Mesodermal cell (in vitro differentiated cells): Measurements from ENCODE around the gene TRMT112.

Experiments used
- H3K27ac ChIP-seq: 2 replicates; pipeline ENCODE4 v1.7.0; 2013; ENCODE audit warnings: mild to moderate bottlenecking, low read depth, low read length, moderate library complexity; ENCODE audit not compliant: severe bottlenecking
- H3K36me3 ChIP-seq: 2 replicates; pipeline ENCODE4 v1.7.1; 2013; ENCODE audit warnings: mild to moderate bottlenecking, low read length, moderate library complexity; ENCODE audit not compliant: control insufficient read depth, insufficient read depth
- H3K4me1 ChIP-seq: one replicate; pipeline ENCODE4 v1.7.1; 2013; ENCODE audit warnings: mild to moderate bottlenecking, low read length; ENCODE audit not compliant: insufficient read depth, control insufficient read depth, poor library complexity, severe bottlenecking
- H3K4me3 ChIP-seq: 2 replicates; pipeline ENCODE4 v1.7.0; 2013; ENCODE audit warnings: low read length, control low read depth, mild to moderate bottlenecking; ENCODE audit not compliant: insufficient read depth, poor library complexity, severe bottlenecking; ENCODE audit errors: extremely low read depth
- H3K9me3 ChIP-seq: 2 replicates; pipeline ENCODE4 v1.7.1; 2013; ENCODE audit warnings: mild to moderate bottlenecking, low read length, moderate library complexity; ENCODE audit not compliant: control insufficient read depth
- WGBS, 2 experiments: methylation state at CpG; one replicate each; pipeline ENCODE4 v1.1.5; 2013; ENCODE audit warnings: missing lambda C conversion rate in 2 of 2; ENCODE audit not compliant: insufficient coverage in 2 of 2; 5-methylcytosine and 5-hydroxymethylcytosine counted together

The TRMT112 gene

GRCh38 chr11:64276653-64277431 lies 40.5 kb downstream of the TRMT112 start:
- WGBS, 2 experiments, result 86 to 89% methylated on average over 13 to 16 of the region's 17 CpGs
- peaks cover 5% of the 10 kb centered on the region for H3K4me1 ChIP-seq
- no peak overlapping the region for H3K4me3 ChIP-seq
- no peak overlapping the region for H3K27ac ChIP-seq
- no peaks in the 10 kb centered on the region for H3K9me3 ChIP-seq
- H3K36me3 ChIP-seq, result peaks cover 30% of the 10 kb centered on the region

GRCh38 chr11:64275841-64276240 lies 41.5 kb downstream of the TRMT112 start:
- Histone ChIP-seq H3K9me3 (no peaks in the 10 kb centered on the region), H3K4me3 (no peak overlapping the region), H3K27ac (no peak overlapping the region), H3K36me3 (peaks cover 30% of the 10 kb centered on the region), H3K4me1 (peaks cover 7% of the 10 kb centered on the region)
- 100% methylated on average over 1 of the region's 2 CpGs; no CpG with 5 or more reads in 1 of the 2 experiments for WGBS, 2 experiments

DNA sequence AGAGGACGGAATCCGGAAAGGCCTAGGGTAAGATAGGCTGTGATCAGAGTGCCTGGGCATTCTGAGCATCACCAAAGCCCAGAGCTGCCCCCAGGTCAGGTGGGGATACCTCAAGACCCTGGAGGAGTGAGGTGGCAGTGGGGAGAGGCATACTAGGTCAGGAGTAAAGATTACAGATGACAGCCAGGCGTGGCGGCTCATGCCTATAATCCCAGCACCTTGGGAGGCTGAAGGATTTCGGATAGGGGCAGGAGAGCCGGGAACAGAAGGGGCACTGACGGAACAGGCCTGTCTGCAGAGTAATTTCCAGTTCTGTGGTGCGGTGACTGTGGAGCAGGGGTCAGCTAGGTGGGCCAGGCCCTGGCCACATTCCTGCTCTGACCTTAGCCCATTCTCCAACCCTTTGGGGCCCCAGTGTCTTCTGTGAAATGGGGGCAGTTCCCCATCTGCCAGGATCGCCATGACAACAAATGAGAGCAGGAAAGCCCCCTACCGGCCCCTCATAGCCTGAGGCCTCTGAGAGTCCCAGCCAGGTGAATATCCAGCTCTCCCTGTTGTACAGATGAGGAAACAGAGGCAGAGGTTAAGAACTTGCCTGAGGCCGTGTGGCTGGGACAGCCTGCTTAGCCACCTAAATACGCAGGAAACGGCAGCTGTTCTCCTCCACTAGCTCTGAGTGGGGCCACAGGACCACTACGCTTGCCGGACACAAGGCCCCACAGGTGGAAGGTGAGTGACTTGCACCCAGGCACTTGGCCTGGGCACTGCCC lies 42.1 kb downstream of the TRMT112 start:
- WGBS, 2 experiments, result 90 to 96% methylated on average over 13 to 15 of the region's 15 CpGs

DNA sequence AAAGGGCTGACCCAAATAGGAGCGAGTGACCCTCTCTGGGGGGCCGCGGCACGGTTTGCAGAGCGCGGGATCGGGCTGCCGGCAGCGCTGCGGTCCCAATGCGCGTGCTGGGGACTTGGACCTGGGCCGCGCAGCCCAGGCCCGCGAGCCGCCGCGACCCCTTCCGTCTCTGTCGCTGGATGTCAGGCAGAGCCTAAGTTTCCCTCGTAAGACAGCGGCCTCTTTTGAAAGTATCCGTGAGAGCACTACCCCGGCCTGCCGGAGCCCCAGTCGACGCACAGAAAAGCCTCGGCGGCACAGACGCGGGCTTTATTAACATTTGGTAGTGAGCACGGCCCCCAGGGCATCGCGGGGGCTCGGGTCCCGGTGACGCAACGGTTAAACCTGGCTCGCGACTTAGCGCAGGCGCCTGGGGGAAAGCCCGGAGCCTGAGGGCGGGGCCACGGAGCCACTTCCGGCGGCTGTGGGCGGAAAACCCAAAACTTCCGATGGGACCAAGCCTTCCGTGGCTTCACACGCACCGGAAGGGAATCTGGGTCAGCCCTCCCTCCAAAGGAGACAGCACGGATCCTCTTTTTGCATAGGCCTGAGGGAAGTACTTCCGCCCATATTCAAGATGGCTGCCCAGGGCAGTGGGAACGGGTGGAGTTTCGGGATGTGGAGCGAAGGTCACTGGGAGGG lies 47.7 kb downstream of the TRMT112 start:
- no peaks in the 10 kb centered on the region for H3K9me3 ChIP-seq
- WGBS, 2 experiments, result 0% methylated on average over 53 to 57 of the region's 58 CpGs
- H3K36me3 ChIP-seq, result peaks cover 39% of the 10 kb centered on the region
- H3K27ac ChIP-seq, result peak overlapping the region; percentile 98
- peak overlapping the region; percentile 56 for H3K4me3 ChIP-seq
- H3K4me1 ChIP-seq, result peaks cover 19% of the 10 kb centered on the region

More for the DNA sequence above, 42.1 kb downstream of the TRMT112 start:
- peaks cover 30% of the 10 kb centered on the region for H3K36me3 ChIP-seq
- no peak overlapping the region for H3K27ac ChIP-seq
- no peak overlapping the region for H3K4me3 ChIP-seq
- no peaks in the 10 kb centered on the region for H3K9me3 ChIP-seq
- H3K4me1 ChIP-seq, result peaks cover 7% of the 10 kb centered on the region

DNA sequence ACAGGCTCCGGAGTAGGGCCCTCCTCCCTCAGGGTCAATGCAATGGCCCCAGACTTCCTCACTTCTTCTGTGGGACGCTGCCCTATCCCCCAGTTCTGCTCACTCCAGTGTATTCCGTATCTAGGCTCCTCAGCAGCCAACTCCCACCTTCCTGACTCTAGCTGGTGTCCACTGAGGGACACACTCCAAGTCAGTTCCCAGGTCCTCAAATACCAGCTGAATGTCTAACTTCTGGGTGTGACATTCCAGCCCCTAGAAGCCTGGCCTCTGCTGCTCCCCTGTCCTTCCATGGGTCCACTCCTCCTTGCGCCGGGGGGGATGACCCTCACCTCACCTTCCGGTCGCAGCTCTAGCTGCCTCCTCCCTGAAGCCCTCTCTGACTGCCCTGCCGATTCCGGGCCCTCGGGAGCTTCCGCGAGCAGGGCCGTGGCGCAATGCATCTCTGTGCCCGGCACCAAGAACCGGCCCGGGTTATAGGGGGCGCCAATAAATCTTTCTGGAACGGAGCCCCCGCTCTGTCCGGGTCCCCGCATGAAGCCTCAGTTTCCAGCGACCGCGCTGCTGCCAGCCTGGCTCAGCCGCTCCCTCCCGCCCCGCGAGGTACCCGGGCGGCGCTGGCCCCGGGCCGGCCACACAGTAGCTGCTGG lies 48.3 kb downstream of the TRMT112 start:
- peaks cover 22% of the 10 kb centered on the region for H3K4me1 ChIP-seq
- 2 to 4% methylated on average over 33 to 34 of the region's 34 CpGs for WGBS, 2 experiments
- peak overlapping the region; percentile 98 for H3K27ac ChIP-seq
- peak overlapping the region; percentile 56 for H3K4me3 ChIP-seq
- H3K36me3 ChIP-seq, result peaks cover 45% of the 10 kb centered on the region
- H3K9me3 ChIP-seq, result no peaks in the 10 kb centered on the region

DNA sequence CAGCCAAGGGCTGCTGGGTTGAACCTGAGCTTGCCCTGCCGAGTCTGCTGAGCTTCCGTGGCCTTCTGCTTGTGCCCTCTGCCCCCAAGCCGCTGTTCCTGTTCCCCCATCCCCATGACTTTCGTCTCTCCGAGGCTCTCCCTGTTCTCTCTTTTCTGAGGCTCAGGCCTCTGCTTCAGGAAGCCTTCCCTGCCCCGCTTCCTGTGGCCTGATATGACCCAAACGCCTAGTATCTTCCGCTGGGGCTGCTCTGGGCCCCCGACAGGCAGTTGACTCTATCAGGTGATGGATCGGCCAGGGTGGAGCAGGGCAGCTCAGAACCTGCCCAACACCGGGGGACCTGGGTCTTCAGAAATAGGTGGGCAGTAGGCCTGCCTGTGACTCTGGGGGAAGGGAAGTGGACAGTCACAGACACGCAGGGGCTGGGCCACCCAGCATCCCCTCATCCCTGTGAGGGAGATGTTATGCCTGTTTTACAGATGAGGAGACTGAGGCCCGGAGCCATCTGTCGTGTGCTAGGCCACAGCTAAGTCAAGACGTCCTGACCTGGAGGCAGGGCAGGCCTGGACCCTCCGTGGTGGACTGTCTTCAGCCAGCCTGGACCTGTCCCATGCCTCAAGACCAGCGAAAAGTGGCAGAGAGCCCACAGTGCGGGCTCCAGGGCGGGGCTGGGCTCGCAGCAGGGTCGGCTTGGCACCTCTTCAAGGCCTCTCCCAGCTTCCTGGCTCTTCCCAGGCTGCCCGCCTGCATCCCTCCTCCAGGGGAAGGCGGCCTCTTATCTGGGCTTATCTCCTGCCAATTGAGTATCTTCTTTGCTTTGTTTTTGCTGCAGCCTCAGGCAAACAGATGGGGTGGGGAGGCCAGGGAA lies 49.1 kb downstream of the TRMT112 start:
- Histone ChIP-seq H3K27ac (peak overlapping the region; percentile 98), H3K4me1 (peaks cover 29% of the 10 kb centered on the region), H3K4me3 (peak overlapping the region; percentile 56), H3K36me3 (peaks cover 53% of the 10 kb centered on the region), H3K9me3 (no peaks in the 10 kb centered on the region)
- WGBS, 2 experiments, result 87 to 88% methylated on average over 22 of the region's 23 CpGs

DNA sequence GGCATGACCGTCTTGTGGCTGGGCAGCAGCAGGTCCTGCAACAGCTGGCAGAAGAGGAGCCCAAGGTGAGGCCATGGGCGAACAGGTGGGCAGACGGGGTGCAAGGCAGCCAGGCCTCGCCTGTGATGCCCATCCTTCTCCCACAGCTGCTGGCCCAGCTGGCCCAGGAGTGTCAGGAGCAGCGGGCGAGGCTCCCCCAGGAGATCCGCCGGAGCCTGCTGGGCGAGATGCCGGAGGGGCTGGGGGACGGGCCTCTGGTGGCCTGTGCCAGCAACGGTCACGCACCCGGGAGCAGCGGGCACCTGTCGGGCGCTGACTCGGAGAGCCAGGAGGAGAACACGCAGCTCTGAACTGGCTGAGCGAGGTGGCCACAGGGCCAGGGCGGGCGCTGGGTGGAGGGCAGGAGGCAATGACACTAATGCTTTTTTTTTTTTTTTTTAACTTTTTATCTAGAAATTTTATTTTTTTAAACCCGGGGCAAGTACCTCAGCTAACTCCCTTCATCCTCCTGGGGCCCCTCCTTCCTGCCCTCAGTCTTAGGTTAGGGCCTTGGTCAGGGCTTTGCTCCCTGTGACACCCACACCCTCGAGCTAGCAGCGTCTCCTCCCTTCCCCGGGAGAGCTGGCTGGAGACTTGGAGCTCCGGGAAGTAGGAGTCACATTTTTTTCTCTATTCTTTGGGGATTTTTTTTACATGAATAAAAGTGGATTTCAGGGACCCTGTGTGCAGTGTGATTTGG lies 50.0 kb downstream of the TRMT112 start:
- no peak overlapping the region for H3K4me3 ChIP-seq
- H3K4me1 ChIP-seq, result peaks cover 38% of the 10 kb centered on the region
- no peaks in the 10 kb centered on the region for H3K9me3 ChIP-seq
- 91 to 93% methylated on average over 19 to 21 of the region's 27 CpGs for WGBS, 2 experiments
- H3K27ac ChIP-seq, result no peak overlapping the region
- H3K36me3 ChIP-seq, result peaks cover 58% of the 10 kb centered on the region
